ENCODE measurements around the gene LMO7. TPM values are rescaled to one million over a fixed set of nuclear protein-coding genes. Genes with fewer than 3 reads are reported as not detected.

Gene LMO7
- total RNA-seq, 1 experiment from 2014 or later = 11.8 TPM

DNA sequence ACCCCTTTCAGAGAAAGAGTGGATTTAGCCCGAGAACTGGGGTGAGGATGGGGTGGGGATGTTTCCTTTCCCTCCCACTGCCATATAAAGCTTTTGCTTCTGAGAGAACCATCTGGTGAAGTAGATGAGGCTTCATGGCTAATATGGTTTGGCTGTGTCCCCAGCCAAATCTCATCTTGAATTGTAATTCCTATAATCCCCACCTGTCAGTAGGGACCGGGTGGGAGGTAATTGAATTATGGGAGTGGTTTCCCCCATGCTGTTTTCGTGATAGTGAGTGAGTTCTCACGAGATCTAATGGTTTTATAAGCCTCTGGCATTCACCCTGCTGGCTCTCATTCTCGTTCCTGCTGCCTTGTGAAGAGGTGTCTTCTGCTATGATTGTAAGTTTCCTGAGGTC lies 270.9 kb downstream of the LMO7 start:
- Histone ChIP-seq H3K27ac (ENCODE audit: low read length) (no peak overlapping the region), H3K27me3 (ENCODE audit: control insufficient read depth, insufficient read depth, low read length) (0 out of 2 replicates have a peak, but pooled peaks cover 3% of the 10 kb centered on the region), H3K36me3 (ENCODE audit: control insufficient read depth, insufficient read depth, low read length) (no peaks in the 10 kb centered on the region), H3K9me3 (ENCODE audit: control insufficient read depth, insufficient read depth, low read depth, low read length) (no peaks in the 10 kb centered on the region), H3K4me1 (ENCODE audit: control insufficient read depth, insufficient read depth, low read length) (no peaks in the 10 kb centered on the region), H3K4me3 (ENCODE audit: low read depth in 2 of 2, low read length in 2 of 2) (no peak overlapping the region)
- intact Hi-C loops (cut with micrococcal nuclease; ENCODE audit: unreplicated experiment) = no loop called here
- in situ Hi-C loops (cut with HindIII; ENCODE audit: low pct_unique_long_range_greater_than_20kb, low sequenced_read_pairs) = no loop called here
- ChIA-PET POLR2A (no interaction called here), CTCF (interaction anchor here (0.7 kb wide), 1 partner anchor 195 kb away, joined by 9 read pairs; no protein-coding TSS in a partner anchor)
- DNase-seq (ENCODE audit: low read depth, low spot score) = no peak
- BruUV-seq (replicated peaks) = no TSS peak
- no peak for ATAC-seq
- TF ChIP-seq POLR2AphosphoS5 (IDR thresholded peaks at IDR 0.05; ENCODE audit: low read depth, low read length) = no peak
- TF ChIP-seq TCF7L2 (IDR thresholded peaks at IDR 0.05; ENCODE audit: low read depth, low read length) = no peak
- no peak for TF ChIP-seq SIN3A (IDR thresholded peaks at IDR 0.05; ENCODE audit: borderline replicate concordance, insufficient read depth, low read depth, low read length)
- TF ChIP-seq, protein P1, sequence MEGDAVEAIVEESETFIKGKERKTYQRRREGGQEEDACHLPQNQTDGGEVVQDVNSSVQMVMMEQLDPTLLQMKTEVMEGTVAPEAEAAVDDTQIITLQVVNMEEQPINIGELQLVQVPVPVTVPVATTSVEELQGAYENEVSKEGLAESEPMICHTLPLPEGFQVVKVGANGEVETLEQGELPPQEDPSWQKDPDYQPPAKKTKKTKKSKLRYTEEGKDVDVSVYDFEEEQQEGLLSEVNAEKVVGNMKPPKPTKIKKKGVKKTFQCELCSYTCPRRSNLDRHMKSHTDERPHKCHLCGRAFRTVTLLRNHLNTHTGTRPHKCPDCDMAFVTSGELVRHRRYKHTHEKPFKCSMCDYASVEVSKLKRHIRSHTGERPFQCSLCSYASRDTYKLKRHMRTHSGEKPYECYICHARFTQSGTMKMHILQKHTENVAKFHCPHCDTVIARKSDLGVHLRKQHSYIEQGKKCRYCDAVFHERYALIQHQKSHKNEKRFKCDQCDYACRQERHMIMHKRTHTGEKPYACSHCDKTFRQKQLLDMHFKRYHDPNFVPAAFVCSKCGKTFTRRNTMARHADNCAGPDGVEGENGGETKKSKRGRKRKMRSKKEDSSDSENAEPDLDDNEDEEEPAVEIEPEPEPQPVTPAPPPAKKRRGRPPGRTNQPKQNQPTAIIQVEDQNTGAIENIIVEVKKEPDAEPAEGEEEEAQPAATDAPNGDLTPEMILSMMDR (IDR thresholded peaks at IDR 0.05) = no peak
- TF ChIP-seq, protein P2, sequence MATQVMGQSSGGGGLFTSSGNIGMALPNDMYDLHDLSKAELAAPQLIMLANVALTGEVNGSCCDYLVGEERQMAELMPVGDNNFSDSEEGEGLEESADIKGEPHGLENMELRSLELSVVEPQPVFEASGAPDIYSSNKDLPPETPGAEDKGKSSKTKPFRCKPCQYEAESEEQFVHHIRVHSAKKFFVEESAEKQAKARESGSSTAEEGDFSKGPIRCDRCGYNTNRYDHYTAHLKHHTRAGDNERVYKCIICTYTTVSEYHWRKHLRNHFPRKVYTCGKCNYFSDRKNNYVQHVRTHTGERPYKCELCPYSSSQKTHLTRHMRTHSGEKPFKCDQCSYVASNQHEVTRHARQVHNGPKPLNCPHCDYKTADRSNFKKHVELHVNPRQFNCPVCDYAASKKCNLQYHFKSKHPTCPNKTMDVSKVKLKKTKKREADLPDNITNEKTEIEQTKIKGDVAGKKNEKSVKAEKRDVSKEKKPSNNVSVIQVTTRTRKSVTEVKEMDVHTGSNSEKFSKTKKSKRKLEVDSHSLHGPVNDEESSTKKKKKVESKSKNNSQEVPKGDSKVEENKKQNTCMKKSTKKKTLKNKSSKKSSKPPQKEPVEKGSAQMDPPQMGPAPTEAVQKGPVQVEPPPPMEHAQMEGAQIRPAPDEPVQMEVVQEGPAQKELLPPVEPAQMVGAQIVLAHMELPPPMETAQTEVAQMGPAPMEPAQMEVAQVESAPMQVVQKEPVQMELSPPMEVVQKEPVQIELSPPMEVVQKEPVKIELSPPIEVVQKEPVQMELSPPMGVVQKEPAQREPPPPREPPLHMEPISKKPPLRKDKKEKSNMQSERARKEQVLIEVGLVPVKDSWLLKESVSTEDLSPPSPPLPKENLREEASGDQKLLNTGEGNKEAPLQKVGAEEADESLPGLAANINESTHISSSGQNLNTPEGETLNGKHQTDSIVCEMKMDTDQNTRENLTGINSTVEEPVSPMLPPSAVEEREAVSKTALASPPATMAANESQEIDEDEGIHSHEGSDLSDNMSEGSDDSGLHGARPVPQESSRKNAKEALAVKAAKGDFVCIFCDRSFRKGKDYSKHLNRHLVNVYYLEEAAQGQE (IDR thresholded peaks at IDR 0.05; ENCODE audit: insufficient read depth in 1 of 2, low read depth in 2 of 2, low read length in 1 of 2) = no peak

DNA sequence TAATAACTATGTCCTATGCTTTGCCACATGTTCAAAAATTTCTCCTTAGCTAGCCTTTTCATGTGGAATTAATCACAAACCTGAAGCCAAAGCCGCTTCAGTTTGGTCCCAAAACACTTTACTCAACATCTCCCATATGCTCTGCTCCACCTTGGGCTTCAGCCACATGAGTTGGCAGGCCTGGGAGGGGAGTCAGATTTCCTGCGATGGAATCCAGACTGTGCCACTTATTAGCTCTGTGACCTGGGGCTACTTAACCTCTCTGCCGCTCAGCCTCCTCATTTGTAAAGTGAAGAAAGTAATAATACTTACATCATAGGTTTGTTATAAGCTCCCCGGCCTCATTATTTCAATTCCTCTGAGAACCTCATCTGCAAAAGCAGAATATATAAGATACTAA lies 272.0 kb downstream of the LMO7 start:
- ChIA-PET POLR2A (no interaction called here), CTCF (no interaction called here)
- intact Hi-C loops (cut with micrococcal nuclease; ENCODE audit: unreplicated experiment) (no loop called here), in situ Hi-C loops (cut with HindIII; ENCODE audit: low pct_unique_long_range_greater_than_20kb, low sequenced_read_pairs) (no loop called here)
- BruUV-seq (replicated peaks) = no TSS peak
- no peak overlapping the region for H3K27ac ChIP-seq (ENCODE audit: low read length)
- TF ChIP-seq SIN3A (IDR thresholded peaks at IDR 0.05; ENCODE audit: borderline replicate concordance, insufficient read depth, low read depth, low read length) (no peak), TCF7L2 (IDR thresholded peaks at IDR 0.05; ENCODE audit: low read depth, low read length) (no peak)
- TF ChIP-seq, protein P2 (IDR thresholded peaks at IDR 0.05; ENCODE audit: insufficient read depth in 1 of 2, low read depth in 2 of 2, low read length in 1 of 2) = no peak
- TF ChIP-seq, protein P1 (IDR thresholded peaks at IDR 0.05) = no peak
- no peaks in the 10 kb centered on the region for H3K36me3 ChIP-seq (ENCODE audit: control insufficient read depth, insufficient read depth, low read length)
- no peaks in the 10 kb centered on the region for H3K4me1 ChIP-seq (ENCODE audit: control insufficient read depth, insufficient read depth, low read length)
- DNase-seq (ENCODE audit: low read depth, low spot score) (no peak), ATAC-seq (no peak)
- no peak overlapping the region for H3K4me3 ChIP-seq (ENCODE audit: low read depth in 2 of 2, low read length in 2 of 2)
- H3K9me3 ChIP-seq (ENCODE audit: control insufficient read depth, insufficient read depth, low read depth, low read length) = no peaks in the 10 kb centered on the region
- H3K27me3 ChIP-seq (ENCODE audit: control insufficient read depth, insufficient read depth, low read length) = 0 out of 2 replicates have a peak, but pooled peaks cover 3% of the 10 kb centered on the region

Other genes with a start within 250 kb of the LMO7 start
- 5.5 TPM for gene TBC1D4, start 154.2 kb upstream of the LMO7 start, total RNA-seq (2021; ENCODE audit: unreplicated experiment)
- gene COMMD6, start 98.5 kb upstream of the LMO7 start, total RNA-seq (2021; ENCODE audit: unreplicated experiment) = 97.4 TPM
- gene UCHL3, start 86.5 kb upstream of the LMO7 start, total RNA-seq (2021; ENCODE audit: unreplicated experiment) = 29.3 TPM

Data from Panc1 (cell line).